ENCODE data around the gene NIPBL. TPM values are rescaled to one million over a fixed set of nuclear protein-coding genes. Genes with fewer than 3 reads are reported as not detected.

Gene NIPBL, protein sequence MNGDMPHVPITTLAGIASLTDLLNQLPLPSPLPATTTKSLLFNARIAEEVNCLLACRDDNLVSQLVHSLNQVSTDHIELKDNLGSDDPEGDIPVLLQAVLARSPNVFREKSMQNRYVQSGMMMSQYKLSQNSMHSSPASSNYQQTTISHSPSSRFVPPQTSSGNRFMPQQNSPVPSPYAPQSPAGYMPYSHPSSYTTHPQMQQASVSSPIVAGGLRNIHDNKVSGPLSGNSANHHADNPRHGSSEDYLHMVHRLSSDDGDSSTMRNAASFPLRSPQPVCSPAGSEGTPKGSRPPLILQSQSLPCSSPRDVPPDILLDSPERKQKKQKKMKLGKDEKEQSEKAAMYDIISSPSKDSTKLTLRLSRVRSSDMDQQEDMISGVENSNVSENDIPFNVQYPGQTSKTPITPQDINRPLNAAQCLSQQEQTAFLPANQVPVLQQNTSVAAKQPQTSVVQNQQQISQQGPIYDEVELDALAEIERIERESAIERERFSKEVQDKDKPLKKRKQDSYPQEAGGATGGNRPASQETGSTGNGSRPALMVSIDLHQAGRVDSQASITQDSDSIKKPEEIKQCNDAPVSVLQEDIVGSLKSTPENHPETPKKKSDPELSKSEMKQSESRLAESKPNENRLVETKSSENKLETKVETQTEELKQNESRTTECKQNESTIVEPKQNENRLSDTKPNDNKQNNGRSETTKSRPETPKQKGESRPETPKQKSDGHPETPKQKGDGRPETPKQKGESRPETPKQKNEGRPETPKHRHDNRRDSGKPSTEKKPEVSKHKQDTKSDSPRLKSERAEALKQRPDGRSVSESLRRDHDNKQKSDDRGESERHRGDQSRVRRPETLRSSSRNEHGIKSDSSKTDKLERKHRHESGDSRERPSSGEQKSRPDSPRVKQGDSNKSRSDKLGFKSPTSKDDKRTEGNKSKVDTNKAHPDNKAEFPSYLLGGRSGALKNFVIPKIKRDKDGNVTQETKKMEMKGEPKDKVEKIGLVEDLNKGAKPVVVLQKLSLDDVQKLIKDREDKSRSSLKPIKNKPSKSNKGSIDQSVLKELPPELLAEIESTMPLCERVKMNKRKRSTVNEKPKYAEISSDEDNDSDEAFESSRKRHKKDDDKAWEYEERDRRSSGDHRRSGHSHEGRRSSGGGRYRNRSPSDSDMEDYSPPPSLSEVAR (N-terminal part only)
- total RNA-seq: 119 TPM

DNA sequence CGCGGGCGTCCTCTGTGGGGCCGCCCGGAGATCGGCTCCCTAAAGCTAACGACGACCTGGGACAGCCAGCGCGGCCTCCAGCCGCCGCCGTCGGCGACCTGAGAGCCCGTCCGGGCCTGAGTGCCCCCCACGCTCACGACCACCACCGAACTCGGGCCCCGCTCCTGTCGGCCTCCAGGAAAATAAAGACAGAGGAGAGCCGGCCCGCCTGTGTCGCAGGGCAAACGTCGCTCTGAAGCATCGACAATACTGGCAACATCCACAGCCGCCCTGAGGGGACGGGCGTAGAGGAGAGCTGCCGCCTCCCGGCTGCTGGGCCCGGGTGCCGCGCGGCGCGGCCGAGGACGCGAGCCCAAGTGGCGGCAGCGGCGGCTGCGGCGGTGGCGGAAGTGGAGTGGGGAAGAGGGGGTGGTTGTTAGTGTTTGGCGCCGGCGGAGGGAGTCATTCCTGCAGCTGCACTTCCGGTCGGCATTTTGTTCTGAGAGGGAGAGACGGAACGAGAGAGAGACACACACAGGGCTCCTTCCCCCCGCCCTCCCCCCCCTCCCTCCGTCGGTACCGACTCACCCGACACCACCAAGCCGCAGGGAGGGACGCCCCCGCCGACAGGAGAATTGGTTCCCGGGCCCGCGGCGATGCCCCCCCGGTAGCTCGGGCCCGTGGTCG, at the start of gene NIPBL:
NIPBL (plus strand) TSS at position 471 of the 666 bp plus-strand sequence. CDS start 76,928 bp downstream, outside the sequence.

